Activated T-cell treated with anti-CD3 and anti-CD28 coated beads, Interleukin-2, amount 50 U/mL, for 1 hour (primary cell): ENCODE data around the gene TSC22D3.
"Not testable (repeated sequence)": the region's sequence is repeated elsewhere in the genome, so short reads cannot be mapped to it uniquely, and the experiment has no call there.

Experiments used
- DNase-seq: peaks from one replicate; pipeline ENCODE4 v3.0.0-alpha.2; 2020

Gene TSC22D3

DNA sequence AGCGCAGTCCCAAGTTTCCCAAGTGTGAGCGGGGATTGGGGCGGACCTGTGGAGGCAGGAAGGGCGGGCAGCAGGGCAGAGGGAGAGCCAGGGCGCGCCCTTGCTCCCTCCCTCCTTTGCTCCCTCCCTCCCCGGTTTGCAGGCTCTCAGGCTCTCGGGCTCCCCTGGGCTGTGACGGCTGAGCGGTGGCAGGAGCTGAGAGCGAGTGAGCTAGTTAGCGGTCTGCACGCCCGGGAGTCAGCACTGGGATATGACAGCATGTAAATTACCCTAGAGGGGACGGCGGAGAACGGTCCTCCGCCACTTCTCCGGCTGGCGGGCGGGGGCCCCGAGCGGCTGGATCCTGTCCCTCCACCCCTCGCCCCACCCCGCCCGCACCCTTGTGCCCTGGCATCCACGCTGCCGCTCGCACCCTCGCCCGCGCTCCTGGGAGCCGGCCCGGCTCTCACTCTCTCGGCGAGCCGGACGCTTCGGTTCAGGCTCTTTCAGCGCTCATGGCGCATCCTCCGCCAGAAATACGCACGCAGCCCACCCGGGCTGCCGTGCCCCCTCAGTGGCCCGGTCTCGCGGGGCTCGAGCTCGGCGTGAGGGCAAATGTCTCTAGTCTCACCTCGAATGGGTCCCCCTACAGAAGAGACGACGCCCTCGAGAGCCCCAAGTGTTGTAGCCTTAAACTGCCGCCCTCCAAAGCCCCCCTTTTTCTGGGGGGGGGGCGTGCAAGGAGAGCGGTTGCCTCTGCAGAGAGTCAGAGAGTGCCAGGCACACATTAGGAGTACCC is at the start of gene TSC22D3:
TSC22D3 (minus strand) TSS at position 54 of the 778 bp plus-strand sequence. CDS start 368 bp downstream, outside the sequence.
- DNase-seq, result peak; percentile 63

DNA sequence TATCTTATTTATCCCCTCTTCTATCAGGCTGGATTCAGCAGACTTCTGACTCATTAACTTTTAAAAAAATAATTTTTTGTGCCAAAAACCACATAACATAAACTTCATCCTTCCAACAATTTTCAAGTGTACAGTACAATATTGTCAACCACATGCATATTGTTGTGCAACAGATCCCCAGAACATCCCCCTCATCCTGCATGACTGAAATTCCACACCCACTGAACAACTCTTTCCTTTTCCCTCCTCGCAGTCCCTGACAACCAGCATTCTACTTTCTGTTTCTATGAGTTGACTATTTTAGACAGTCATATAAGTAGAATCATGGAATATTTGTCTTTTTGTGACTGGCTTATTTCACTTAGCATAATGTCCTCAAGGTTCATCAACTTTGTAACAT is 47.9 kb upstream of the TSC22D3 start:
- DNase-seq, result no peak

- DNase-seq, result no peak
Measured at GRCh38 chrX:107823042-107823441, 47.5 kb upstream of the TSC22D3 start.

DNA sequence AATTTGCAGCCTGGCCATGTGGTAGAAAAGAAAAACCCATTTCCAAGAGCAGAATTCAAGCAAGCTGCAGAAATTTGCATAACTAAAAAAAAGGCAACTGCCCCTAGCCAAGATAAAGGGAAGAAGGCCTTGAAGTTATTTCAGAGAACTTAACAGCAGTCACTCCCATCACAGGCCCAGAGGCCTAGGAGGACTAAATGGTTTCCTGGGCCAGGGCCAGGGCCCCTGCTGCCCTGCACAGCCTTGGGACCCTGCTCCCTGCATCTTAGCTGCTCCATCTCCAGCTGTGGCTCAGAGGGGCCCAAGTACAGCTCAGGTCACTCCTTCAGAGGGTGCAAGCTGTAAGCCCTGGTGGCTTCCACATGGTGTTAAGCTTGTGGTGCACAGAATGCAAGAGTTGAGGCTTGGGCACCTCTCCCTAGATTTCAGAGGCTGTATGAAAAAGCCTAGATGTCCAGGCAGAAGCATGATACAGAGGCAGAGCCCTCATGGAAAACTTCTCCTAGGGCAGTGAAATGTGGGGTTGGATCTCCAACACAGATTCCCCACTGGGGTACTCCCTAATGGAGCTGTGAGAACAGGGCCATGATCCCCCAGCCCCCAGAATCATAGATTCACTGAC is 43.4 kb upstream of the TSC22D3 start:
- DNase-seq, result no peak

DNA sequence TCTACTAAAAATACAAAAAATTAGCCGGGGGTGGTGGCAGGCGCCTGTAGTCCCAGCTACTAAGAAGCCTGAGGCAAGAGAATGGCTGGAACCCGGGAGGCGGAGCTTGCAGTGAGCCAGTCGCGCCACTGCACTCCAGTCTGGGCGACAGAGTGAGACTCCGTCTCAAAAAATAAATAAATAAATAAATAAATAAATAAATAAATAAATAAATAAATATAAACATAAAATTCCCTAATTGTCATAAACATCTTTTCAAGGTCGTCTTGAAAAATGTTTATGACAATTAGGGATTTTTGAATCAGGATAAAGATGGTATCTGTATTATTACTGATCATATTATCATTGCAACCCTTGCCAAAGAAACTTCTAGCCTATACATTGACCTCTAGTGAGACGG is 34.5 kb upstream of the TSC22D3 start:
- DNase-seq, result not testable (repeated sequence)

DNA sequence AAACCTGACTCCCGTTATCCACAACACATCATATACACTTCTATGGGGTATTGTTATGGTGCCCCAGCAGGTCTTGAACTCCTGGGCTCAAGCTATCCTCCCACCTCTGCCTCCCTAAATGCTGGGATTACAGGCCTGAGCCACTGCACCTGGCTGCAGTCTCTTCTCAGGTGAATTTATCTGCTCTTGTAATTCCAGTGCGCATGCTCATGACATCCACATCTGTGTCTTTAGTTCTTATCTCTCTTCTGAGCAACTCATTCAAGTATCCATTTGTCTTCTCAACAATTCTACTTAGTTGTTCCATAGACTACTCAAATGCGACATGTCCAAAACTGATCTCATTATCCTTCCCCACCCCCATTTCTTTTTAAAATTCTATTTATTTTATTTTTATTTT is 29.6 kb upstream of the TSC22D3 start:
- no peak for DNase-seq

- no peak for DNase-seq
Measured at GRCh38 chrX:107804427-107804826, 28.8 kb upstream of the TSC22D3 start.

- DNase-seq, result no peak
Measured at GRCh38 chrX:107787827-107788226, 12.2 kb upstream of the TSC22D3 start.

- no peak for DNase-seq
Measured at GRCh38 chrX:107780525-107780924, 4.9 kb upstream of the TSC22D3 start.

DNA sequence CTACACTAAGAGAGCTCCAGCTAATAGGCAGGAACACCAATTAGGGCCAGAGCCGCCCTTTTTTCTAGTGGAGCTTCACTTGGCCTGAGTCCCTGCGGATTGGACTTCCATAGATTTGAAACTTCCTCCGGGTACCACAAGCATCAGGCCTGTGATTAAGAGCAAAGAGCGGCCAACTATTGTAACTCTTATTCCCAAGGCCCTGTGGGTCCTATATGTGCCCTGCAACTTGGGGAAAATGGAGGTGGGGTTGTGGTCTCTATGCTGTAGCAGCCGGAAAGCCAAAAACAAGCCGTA is 1.9 kb upstream of the TSC22D3 start, which contains the start of gene NCBP2L:
NCBP2L (plus strand) TSS at position 198 of the 297 bp plus-strand sequence. CDS start 16,488 bp downstream, outside the sequence.
- DNase-seq, result no peak

DNA sequence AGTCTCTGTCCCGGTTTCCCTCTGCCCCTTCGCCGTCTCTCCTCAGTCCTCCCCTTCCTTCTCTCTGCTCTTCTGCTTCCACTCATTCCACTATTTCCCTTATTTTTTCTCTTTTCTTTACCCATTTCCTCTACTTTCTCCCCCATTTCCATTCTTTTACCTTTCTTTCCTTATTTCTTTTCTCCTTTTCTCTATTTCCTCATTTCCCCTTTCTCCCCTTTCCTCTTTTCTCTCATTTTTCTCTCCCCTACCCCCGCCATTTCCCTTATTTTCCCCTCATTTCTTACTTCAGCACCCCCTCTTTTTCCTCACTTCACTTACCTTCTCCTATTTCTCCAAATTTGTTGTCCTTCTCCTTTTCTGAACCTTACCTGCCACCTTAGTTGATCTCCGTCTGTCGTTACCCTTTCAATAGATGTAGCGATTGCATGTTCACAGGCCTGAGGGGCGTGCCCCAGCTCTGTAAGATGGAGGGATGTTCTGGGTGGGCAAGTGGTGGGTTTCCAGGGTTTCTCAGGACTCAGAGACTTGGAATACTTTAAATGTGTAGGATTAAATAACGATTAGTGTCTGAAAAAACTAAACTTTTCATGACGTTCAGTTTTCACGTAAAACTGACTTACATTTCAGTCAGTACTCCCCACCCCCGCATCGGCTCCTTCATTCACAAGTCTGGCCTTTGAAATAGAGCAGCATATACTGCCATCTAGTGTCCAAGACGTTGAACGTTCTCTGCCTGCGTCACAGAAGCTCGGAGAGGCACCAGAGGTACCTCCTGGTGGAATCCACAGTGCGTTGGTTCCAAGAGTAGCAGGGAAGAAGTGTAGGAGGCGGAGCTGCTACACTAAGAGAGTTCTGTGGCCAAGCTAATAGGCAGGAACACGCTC is 1.3 kb upstream of the TSC22D3 start:
- peak; percentile 67 for DNase-seq

DNA sequence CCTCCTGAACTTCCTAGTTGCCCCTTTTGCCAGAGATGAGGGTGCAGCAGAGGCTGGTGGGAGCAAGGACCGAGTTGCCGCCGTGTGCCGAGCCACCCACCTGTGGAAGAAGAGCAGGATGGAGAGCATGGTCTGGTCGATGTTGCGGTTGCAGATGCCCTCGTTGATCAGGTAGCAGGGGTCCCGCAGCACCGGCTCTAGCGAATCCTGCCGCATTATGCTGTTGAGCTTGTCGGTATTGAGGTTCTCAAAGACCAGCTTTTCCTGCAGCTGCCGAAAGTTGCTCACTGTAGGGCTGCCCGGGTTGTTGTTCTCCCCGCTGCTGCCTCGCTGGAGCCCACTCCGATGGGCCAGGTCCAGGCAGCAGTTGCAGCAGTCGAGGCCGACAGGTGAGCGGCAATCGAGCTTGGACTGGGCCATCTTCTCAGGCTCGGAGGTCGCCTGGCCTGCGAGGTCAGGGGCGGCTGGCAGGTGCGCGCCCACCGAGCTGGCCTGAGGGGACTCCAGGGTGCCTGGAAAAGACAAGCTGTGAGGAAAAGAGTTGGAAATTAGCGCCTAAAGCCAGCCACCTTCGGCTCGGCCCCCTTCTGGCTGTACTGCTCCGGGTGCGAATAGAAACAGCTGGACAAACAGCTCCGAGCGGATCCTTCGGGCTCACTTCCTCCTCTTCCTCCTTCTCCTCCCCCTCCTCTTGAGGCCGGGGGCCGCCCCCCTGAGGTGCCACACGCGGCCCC is 420 bp downstream of the TSC22D3 start:
- DNase-seq, result peak; percentile 23

DNA sequence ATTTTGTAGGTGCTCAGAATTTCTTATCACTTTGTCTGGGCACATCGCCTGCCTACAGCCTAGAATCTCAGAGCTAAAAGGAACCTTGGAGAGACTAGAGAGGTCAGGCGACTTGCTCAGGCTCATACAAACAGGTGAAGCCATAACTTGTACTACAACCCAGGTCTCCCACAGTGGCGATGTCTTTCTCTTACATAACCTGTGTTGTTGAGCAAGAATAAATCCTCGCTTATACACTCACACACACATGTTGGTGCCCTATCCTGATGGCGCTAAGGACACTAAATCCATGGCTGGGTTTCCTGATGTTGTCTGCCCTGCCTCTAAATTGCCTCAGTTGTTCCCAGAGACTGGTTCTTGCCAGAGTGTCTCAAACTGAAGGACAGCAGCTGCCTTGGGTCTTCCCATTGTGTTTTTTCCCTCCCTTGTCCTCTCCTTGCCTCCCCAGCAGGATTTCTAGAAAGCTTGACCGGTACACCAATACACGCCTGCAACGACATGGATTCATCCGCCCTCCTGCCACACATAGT is 1.6 kb downstream of the TSC22D3 start:
- no peak for DNase-seq

GRCh38 chrX:107773206-107773605 is 2.4 kb downstream of the TSC22D3 start:
- no peak for DNase-seq

- DNase-seq, result no peak
Measured at GRCh38 chrX:107769581-107770317, 5.8 kb downstream of the TSC22D3 start.

GRCh38 chrX:107768051-107768450 is 7.5 kb downstream of the TSC22D3 start:
- no peak for DNase-seq

GRCh38 chrX:107766470-107767150 is 9.0 kb downstream of the TSC22D3 start:
- no peak for DNase-seq

- no peak for DNase-seq
Measured at GRCh38 chrX:107764845-107765608, 10.6 kb downstream of the TSC22D3 start.

- DNase-seq, result no peak
Measured at GRCh38 chrX:107763647-107764046, 11.9 kb downstream of the TSC22D3 start.

- no peak for DNase-seq
Measured at GRCh38 chrX:107760304-107761077, 15.1 kb downstream of the TSC22D3 start.
